ENCODE results near the gene TSPAN1.

DNA sequence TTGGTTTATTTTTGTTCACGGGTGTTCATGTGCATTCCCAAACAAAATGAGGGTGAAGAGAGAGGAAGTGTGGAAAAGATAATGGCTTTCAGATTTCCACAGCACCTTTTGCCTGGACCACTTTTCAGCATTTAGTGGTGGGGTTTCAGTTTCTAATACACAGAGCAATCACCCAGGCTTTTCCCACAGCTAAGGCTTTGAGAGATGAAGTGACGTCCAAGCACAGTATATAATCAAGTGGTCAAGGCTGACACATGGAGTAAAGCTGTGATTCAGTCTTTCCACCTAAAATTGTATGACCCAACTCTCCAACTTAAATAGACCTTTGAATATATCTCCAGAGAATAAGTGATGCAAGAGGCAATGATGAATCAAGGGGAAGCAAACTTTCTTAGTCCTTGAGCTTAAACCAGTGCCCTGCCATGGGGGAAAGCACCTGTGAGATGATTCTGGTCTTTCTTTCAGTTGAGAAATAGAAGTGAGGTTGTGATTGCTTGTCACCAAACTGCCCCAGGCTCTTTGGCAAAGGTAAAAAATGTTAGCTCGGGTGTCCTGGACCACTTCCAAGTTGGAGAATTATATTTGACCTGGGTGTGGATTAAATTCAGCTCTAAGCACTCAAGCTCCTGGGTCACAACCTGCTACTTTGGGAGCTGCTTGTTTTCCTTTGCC, 40.1 kb upstream of the TSPAN1 start:
- TF ChIP-seq, protein P1, sequence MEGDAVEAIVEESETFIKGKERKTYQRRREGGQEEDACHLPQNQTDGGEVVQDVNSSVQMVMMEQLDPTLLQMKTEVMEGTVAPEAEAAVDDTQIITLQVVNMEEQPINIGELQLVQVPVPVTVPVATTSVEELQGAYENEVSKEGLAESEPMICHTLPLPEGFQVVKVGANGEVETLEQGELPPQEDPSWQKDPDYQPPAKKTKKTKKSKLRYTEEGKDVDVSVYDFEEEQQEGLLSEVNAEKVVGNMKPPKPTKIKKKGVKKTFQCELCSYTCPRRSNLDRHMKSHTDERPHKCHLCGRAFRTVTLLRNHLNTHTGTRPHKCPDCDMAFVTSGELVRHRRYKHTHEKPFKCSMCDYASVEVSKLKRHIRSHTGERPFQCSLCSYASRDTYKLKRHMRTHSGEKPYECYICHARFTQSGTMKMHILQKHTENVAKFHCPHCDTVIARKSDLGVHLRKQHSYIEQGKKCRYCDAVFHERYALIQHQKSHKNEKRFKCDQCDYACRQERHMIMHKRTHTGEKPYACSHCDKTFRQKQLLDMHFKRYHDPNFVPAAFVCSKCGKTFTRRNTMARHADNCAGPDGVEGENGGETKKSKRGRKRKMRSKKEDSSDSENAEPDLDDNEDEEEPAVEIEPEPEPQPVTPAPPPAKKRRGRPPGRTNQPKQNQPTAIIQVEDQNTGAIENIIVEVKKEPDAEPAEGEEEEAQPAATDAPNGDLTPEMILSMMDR (IDR thresholded peaks at IDR 0.05): no peak
- TF ChIP-seq EP300 (IDR thresholded peaks at IDR 0.05) (no peak), POLR2A (IDR thresholded peaks at IDR 0.05; ENCODE audit: low read depth) (no peak)
